Measurements from ENCODE around the gene CISD2. TPM values are rescaled to one million over a fixed set of nuclear protein-coding genes. Genes with fewer than 3 reads are reported as not detected.

CISD2 gene
- total and polyA plus RNA-seq, 2 experiments from 2014 or later = 34.1 to 102 TPM

GRCh38 chr4:102825261-102826091, 43.3 kb upstream of the CISD2 start:
- Mint-ChIP-seq H3K4me3 (no peak overlapping the region), H3K4me1 (peaks cover 41% of the 10 kb centered on the region), H3K9me3 (no peaks in the 10 kb centered on the region), H3K27ac (no peak overlapping the region), H3K36me3 (ENCODE audit: low read depth) (peaks cover 20% of the 10 kb centered on the region; the same call in 2 of the 3 replicates), H3K27me3 (ENCODE audit: insufficient read depth, low read depth, poor library complexity) (peaks cover 11% of the 10 kb centered on the region)
- Histone ChIP-seq H3K9me2 (ENCODE audit: insufficient read depth) (no peaks in the 10 kb centered on the region), H3K79me2 (replicated peaks; ENCODE audit: insufficient read depth) (peaks cover 70% of the 10 kb centered on the region), H4K20me1 (replicated peaks; ENCODE audit: insufficient read depth) (peaks cover 35% of the 10 kb centered on the region), H3K27ac (ENCODE audit: low read depth) (peak overlapping the region; percentile 100), H3K4me2 (peak overlapping the region; percentile 75), H3F3A (replicated peaks; ENCODE audit: low read depth) (peaks cover 4% of the 10 kb centered on the region; the same call in 1 of the 2 replicates), H3K36me3 (ENCODE audit: insufficient read depth) (no peaks in the 10 kb centered on the region; the same call in 1 of the 2 replicates), H3K4me3 (peak overlapping the region; percentile 84), H3K27me3 (ENCODE audit: insufficient read depth) (no peaks in the 10 kb centered on the region), H2AFZ (no peak overlapping the region), H3K4me1 (ENCODE audit: insufficient read depth) (peaks cover 53% of the 10 kb centered on the region)
- no peak for TF ChIP-seq JUNB (IDR thresholded peaks at IDR 0.05; ENCODE audit: unreplicated experiment)
- no peak for TF ChIP-seq EZH2phosphoT487 (IDR thresholded peaks at IDR 0.05; ENCODE audit: unreplicated experiment)
- no peak for TF ChIP-seq REST (IDR thresholded peaks at IDR 0.05; ENCODE audit: unreplicated experiment)
- TF ChIP-seq CREB1 (CRISPR knock-in tag; IDR thresholded peaks at IDR 0.05; ENCODE audit: low read depth) = peak; percentile 75
- TF ChIP-seq NANOG (IDR thresholded peaks at IDR 0.05; ENCODE audit: borderline replicate concordance) = no peak
- peak; percentile 42; the same call in 1 of the 2 replicates for TF ChIP-seq POLR2AphosphoS5 (IDR thresholded peaks at IDR 0.05; ENCODE audit: low read depth)
- TF ChIP-seq STAT1 (IDR thresholded peaks at IDR 0.05; ENCODE audit: unreplicated experiment) = no peak
- no peak for TF ChIP-seq ETS1 (IDR thresholded peaks at IDR 0.05)
- DNase-seq (ENCODE audit: low spot score) = peak; percentile 69
- no peak for ATAC-seq
